HG02973 (cell line): ENCODE results near the gene C19orf53.

Experiments used
- ATAC-seq: cut with Tn5 transposase; IDR thresholded peaks from one replicate; pipeline ENCODE4 v1.9.1; 2021; ENCODE audit warnings: moderate library complexity; ENCODE audit not compliant: unreplicated experiment

C19orf53 gene

DNA sequence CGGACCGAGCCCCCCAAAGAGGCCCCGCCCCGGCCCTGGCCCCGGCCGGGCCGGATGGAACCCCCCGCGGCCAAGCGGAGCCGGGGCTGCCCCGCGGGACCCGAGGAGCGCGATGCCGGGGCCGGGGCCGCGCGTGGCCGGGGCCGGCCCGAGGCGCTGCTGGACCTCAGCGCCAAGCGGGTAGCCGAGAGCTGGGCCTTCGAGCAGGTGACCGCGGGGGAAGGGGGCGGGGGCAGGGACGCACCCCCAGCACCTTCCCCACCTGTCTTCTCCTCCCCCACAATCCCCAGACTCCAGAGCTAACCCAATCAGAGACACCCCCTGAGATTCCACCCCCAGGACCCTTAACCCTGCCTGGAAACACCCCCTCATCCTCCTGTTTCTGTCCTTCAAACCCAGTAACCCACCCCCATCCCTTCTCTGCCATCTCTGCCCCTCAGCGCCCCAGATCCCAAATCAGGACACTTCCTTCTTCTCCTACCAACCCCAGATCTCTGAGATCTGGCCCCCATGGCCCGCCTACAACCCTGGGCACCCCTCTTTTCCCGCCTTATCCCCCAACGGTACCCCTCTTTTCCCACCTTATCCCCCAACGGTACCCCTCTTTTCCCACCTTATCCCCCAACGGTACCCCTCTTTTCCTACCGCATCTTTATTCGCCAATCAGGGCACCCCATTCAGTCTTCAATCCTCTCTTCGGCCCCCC, 21.5 kb downstream of the C19orf53 start:
- peak; percentile 31 for ATAC-seq

- no peak for ATAC-seq
Measured at GRCh38 chr19:13796301-13797057, 22.2 kb downstream of the C19orf53 start.

DNA sequence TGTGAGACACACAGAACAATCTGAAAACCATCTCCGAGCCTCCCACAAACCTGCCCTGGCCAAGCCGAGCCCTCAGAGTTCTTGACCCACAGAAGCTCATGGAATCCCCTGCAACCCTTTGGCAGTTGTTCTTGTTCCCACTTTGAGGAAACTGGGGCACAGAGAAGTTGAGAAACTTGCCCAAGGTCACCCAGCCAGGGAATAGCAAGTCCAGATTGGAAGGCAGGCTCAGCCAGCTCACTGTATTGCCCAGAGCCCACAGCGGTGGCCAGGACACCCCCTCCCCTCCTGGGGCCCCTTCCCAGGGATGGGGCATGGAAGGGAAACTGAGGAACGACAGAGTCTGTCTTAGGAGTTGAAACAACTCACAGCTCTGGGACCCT, 22.8 kb downstream of the C19orf53 start:
- ATAC-seq = no peak

DNA sequence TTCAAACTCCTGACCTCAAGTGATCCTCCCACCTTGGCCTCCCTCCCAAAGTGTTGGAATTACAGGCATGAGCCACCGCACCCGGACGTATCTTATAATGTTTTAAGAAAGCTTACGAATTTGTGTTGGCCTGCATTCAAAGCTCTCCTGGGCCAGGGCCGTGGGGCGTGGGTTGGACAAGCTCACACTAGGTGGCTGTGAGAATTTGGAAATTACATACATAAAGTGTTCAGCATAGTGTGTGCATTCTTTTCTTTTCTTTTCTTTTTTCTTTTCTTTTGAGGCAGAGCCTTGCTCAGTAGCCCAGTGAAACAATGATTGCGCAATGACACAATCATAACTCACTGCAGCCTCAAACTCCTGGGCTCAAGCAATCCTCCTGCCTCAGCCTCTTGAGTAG, 23.6 kb downstream of the C19orf53 start:
- ATAC-seq = no peak

GRCh38 chr19:13799669-13800068, 25.4 kb downstream of the C19orf53 start:
- no peak for ATAC-seq

DNA sequence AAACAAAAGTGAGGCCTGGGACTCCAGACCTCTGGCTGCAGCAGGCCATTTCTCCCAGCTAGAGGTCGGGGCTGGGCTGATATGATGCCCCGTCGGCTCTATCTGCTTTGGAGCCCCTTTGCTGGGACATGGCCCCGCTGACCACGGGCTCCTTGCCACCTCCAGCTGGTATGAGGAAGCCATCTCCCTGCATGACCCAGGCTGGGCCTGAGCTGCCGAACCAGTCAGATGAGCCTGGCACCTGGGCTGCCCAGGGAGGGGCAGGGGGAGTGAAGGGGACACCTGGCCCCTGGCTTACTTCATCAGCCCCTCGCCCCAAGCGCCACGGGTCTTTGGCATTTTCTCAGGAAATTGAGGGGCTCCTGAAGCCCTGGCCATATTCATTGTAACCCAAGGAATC, 28.8 kb downstream of the C19orf53 start:
- no peak for ATAC-seq

GRCh38 chr19:13804830-13805683, 30.8 kb downstream of the C19orf53 start:
- no peak for ATAC-seq

DNA sequence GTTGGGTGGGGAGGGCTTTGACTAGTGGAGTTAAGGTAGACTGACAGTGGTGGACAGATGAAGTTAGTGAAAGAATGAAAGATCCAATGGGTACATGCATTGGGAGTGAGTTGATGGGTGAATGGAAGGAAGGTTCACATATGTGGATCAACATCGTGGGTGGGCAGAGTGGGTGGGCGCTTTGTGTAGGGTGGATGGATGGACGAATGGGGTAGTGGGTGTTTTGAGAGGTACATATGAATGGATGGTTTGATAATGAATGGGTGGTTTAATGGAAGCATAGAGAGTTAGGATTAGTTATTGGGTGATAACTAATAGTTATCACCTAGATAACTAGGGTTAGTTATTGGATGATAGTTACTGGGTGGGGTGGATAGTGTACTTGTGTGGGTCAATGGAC, 32.5 kb downstream of the C19orf53 start:
- no peak for ATAC-seq

GRCh38 chr19:13807421-13808021, 33.3 kb downstream of the C19orf53 start:
- ATAC-seq = no peak

DNA sequence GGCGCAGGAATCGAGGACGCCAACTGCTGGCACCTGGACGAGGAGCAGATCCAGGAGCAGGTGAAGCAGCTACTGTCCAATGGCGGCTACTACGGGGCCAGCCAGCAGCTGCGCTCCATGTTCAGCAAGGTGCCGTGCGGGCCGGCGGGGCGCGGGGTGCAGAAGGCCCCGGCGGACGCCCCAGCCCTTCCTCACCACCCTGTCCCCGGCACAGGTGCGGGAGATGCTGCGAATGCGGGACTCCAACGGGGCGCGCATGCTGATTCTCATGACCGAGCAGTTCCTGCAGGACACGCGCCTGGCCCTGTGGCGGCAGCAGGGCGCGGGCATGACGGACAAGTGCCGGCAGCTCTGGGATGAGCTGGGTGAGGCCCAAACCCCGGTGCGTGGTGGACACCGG, 34.6 kb downstream of the C19orf53 start:
- ATAC-seq = no peak

- ATAC-seq = no peak
Measured at GRCh38 chr19:13812544-13812943, 38.3 kb downstream of the C19orf53 start.

DNA sequence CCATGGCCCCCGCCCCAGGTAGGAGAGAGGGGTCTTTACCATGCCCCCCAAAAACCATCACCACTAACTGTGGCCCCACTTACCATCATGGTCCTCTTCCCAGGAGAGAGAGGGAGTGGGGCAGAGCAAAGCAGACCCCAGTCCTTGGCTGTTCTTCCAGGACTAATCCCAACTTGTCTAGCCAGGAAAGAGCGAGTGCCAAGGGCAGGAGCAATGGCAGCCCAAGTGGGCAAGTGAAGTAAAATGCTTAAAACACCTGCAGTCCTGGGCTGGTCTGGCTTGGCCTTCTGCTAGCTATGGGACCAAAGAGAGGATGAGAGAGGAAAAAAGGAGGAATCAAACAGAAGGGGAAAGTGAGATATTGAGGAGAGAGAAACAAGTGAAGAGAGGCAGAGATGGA, 38.9 kb downstream of the C19orf53 start:
- no peak for ATAC-seq

- no peak for ATAC-seq
Measured at GRCh38 chr19:13814550-13814949, 40.3 kb downstream of the C19orf53 start.

- no peak for ATAC-seq
Measured at GRCh38 chr19:13817018-13817614, 42.9 kb downstream of the C19orf53 start.

DNA sequence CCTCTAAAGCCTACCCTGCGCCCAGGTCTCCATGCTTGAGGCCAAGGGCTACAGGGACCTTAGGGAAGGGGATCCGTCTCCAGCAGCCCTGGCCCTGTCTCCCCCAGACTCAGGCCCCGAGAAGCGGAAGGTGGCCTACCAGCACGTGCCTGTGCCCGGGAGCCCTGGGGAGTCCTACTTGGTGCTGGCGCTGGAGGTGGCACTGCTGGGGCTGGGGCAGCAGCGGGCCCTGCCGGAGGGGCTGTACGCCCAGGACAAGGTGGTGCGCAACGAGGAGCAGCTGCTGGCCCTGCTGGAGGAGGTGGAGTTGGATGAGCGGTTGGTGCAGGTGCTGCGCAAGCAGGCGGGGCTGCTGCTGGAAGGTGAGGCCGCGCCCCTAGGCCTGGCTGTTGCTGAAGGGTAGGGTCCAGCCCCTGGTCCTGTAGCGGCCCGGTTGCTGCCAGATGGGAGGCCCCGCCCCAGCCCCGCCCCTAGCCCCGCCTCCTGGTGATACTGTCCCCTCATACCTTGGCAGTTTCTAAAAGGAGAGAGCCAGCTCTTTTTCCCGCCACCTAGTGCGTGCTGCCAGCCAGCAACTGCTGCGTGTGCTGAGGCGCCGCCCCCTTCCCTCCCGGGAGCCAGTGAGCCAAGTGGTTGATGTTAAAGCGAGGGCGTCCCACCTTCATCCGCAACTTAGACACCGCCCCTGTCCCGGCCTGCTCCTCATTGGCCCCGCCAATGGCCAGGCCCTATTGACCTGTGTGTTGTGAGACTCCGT, 43.5 kb downstream of the C19orf53 start:
- ATAC-seq = no peak

GRCh38 chr19:13819238-13819637, 45.0 kb downstream of the C19orf53 start:
- no peak for ATAC-seq

DNA sequence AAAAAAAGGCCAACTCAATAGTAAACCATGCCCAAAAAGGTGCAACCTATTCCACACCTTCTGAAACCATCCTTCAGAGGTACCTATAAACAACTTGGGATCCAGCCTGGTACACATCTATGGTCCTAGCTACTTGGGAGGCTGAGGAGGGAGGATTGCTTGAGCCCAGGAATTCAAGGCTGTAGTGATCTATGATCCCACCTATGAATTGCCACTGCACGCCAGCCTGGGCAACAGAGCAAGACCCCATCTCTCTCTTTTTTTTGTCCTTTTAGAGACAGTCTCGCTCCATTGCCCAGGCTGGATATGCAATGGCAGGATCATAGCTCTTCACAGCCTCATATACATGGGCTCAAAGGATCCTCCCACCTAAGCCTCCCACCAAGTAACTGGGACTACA, 47.0 kb downstream of the C19orf53 start:
- no peak for ATAC-seq

GRCh38 chr19:13823256-13823655, 49.0 kb downstream of the C19orf53 start:
- no peak for ATAC-seq

DNA sequence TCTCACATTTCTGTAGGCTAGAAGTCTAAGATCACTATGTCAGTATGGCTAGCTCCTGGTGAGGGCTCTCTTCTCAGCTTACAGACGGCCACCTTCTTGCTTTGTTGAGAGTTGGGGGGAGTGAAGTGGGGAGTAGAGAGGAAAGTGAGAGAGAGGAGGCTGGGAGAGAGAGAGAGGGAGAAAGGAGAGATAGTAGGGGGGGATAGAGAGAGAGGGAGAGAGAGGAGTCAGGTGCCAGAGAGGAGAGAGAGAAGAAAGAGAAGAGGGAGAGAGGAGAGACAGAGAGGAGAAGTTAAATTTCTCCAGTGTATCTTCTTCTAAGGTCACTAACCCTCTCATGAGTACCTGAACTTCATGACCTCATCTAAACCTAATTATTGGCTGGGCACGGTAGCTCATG, 49.6 kb downstream of the C19orf53 start:
- no peak for ATAC-seq

DNA sequence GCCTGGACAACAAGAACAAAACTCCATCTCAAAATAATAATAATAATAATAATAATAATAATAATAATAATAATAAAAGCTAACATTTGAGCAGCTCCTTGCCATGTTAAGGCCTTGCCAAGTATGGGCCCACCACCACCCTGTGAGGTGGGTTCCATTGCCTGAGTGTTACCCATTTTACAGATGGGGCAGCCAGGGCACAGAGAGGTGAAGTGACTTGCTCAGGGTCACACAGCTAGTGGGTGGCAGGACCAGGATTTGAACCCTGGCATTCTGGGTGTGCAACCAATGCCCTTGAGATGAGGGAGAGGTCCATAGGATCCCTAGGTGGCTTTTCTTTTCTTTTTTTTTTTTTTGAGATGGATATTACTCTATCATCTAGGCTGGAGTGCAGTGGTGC, 50.4 kb downstream of the C19orf53 start:
- no peak for ATAC-seq
